Embryonic facial prominence (tissue), 1 donor: ENCODE data around the gene UIMC1.
"Not testable (repeated sequence)": the region's sequence is repeated elsewhere in the genome, so short reads cannot be mapped to it uniquely, and the experiment has no call there.

Experiments used
- DNase-seq: peaks from one replicate; pipeline ENCODE4 v3.0.0-alpha.2; 2016; ENCODE audit errors: extremely low spot score

Gene UIMC1

DNA sequence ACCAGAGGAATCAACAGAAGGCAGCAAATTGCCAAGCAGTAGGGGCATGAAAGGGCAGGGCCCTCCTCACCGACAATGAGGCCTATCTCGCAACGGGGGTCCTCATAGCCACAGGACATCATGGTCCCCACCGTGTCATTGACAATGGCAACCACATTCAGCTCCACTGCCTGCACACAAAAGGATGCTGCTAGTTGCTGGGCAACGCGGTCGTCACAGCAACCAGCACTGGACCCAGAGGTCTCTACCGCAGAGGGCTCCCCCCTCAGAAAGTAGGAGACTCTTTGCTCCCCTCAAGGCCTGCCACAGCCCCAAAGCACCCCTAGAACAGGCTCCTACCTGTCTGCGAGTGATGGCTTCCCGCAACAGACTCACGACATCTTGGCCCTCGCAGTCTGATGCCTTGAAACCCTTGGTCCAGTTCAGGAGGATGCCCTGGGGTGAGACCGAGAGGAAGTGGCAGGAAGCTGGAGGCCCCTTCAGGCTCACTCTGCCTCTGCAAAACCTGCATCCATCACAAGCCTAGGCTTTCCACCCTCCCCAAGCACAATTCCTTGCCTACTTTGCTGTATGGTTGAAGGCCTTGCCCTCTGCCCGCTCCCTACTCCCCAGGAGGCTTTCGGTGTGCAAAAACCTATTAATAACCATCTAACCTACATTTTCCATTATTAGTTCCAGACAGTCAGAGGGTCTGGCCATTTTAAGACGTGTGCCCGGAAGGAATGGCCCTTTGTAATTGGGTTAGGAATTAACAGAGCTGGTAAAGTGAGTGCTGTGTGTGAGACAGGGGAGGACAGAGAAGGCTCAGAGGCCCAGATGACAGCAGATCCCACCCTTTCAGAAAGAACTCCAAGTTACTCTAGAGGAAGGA lies 122.6 kb downstream of the UIMC1 start:
- no peak for DNase-seq

DNA sequence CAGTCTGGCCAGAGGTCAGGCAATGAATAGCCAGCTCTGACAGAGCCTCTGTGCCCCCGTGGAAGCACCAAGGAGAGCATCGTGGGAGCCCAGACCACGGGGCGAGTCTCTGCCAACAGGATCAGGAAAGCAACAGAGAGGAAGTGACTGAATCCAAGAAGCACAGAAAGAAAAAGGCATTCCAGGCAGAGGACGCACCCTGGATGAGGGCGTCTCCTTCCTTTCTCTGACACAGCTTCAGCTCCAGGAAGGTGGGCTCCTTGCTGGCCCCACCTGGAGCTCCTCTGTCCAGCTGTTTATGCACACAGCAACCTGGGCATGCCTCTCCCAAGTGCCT lies 124.0 kb downstream of the UIMC1 start:
- DNase-seq = no peak

DNA sequence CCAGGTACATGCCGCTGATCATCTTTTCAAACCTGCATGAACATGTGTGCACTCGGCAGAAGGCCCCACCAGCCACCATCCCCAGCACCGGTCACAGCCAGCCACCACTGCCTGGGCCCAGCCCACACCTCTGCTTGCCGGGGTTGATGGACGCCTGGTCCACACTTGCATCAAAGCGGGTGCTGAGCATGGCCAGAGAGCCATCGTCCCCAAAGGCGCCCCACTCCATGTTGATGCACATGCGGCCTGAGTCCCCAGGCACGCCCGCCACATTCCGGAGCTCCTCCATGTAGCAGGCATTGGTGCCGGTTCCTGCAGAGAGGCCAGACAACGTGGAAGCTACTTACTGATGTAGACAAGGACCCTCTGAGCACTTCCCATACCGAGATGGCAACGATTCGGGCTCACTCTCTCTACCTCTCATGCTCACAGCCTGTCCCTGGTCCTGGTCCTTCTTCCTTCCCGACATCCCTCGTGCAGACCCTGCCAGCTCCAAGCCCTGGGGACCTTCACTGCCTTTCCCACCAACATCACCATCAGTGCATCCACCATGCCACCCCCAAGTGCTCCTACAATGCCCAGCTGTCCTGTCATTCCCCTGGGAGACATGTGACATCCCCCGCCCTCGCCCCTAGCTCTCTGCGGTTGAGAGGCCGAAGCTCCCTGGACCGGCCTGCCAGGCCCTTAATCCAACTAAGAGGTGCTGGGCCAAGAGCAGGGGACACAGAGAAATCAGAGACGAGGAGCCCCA lies 124.6 kb downstream of the UIMC1 start:
- no peak for DNase-seq

DNA sequence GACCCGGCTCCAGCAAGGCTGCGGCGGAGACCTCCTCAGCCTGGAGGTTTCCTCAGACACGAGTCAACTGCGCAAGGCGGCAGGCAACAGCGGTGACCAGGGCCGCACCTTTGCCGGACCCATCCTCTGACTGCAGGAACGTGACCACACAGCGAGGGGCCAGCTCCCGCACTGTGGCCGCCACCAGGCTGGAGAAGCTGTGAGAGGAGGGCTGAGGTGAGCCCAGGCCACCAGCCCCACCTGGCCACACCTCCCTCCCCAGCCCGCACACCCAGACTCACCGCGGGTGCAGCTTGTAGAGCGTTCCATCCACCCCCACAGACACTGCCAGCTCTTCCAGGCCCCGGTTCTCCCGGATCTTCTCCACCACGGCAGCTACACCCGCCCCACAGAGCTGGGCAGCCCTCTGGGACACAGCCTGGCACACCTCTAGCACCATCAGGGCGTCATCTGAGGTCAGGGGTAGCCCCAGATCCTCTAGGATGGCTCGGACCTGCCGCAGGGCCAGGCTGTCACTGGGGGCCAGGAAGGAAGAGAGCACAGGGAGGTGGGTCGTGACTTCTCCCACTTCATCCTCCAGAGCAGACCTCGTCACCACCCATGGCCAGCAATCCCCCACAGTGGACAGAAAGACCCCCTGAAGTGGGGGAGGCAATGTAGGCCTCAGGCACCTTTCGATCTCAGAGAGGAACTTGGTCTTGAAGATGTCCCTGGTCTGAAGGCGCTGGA lies 125.4 kb downstream of the UIMC1 start:
- no peak for DNase-seq

DNA sequence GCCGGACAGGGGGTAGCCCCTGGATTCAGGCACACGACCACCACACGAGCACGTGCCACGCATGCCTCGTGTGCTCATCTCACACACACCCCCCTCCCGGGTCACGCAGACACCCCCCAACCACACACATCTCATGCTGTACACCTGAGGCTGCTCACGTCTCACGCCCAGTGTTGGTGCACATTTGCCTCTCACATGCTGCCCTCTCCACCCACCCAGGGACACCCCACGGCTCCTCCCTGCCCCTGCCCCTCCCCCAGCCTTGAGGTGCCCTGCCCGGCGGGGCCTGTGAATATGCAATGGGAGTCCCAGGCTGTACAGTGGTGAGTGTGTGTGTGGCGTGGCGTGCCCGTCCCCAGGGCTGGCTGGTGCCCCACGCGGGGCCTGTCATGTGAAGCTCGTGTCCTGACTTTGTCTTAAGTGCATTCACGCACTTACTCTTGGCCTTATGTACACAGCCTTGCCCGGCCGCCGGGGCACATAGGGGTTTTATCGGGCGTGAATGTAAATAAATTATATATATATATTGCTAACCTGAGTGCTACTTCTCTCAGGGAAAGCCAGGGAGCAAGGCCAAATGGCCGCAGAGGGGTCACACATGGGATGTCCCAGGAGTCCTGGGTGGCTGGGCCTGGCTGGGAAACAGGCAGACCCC lies 126.1 kb downstream of the UIMC1 start:
- no peak for DNase-seq

DNA sequence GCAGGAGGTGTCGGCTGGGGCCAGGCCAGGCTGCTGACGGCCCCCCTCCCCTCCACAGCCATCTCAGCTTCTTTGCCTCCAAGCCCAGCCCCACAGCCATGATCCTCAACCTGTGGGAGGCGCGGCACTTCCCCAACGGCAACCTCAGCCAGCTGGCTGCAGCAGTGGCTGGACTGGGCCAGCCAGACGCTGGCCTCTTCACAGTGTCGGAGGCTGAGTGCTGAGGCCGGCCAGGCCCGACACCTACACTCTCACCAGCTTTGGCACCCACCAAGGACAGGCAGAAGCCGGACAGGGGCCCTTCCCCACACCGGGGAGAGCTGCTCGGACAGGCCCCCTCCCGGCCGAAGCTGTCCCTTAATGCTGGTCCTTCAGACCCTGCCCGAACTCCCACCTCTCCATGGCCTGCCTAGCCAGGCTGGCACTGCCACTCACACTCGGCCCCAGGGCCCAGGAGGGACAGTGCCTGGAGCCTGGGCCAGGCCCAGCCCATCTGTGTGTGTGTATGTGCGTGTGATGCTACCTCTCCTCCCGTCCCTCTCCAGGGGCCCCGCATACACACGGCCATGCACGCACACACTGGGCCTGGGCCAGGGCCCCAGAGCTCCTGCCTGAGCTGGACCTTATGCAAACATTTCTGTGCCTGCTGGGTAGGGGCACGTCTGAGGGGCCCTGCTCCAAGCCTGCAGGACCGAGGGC lies 126.8 kb downstream of the UIMC1 start:
- DNase-seq = no peak

DNA sequence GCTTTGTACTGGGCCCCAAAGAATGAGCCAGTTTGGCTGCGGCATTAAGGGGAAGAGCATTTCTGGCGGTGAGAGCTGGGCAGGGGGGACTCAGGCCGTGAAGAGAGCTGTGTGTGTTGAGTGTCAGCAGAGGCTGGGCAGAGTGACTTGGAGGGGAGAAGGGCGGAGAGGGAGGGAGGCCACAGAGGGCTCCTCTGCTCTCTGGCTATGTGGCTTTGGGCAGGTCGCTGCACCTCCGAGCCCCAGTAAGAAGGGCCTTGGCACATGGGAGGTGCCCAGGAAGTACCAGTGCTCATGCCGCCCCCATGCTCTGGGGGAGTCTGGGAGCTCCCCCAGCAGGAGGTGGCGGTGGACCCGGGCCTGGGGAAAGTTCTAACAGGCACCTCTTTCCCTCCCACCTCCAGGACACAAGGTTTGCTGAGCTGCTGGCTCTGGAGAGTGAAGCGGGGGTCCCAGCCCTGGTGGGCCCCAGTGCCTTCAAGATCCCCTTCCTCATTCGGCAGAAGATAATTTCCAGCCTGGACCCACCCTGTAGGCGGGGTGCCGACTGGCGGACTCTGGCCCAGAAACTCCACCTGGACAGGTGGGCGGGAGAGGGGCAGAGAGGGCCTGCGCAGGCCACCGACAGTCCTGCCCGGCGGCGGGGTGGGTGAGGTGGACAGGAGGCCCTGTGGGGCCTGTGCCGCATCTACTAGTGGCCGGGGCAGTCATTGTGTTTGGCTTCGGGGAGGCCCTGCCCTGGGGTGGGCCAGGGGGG lies 127.5 kb downstream of the UIMC1 start:
- no peak for DNase-seq

DNA sequence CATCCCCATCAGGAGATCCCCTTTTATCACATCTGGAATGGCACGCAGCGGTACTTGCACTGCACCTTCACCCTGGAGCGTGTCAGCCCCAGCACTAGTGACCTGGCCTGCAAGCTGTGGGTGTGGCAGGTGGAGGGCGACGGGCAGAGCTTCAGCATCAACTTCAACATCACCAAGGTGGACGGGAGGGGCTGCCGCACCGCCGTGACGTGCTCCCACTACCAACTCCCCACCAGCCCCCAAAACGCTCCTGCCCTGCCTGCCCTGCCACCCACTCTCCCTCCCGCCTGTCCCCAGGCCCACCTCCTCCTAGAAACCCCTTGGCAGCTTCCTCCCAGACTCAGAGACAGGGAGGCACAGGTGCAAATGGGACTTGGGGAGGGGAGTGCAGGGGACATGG lies 128.1 kb downstream of the UIMC1 start:
- no peak for DNase-seq

DNA sequence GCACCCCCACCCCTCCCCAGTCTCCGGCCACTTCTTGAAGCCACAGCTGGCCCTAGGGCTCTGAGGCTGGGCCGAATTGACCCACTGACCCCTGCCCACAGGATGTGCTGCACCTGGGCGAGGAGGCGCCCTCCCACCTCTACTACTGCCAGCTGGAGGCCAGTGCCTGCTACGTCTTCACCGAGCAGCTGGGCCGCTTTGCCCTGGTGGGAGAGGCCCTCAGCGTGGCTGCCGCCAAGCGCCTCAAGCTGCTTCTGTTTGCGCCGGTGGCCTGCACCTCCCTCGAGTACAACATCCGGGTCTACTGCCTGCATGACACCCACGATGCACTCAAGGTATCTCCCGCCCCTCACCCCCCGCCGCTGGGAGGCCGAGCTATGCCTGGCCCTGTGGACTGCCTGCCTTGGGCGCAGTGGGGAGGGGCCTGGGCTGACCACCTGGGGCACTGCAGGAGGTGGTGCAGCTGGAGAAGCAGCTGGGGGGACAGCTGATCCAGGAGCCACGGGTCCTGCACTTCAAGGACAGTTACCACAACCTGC lies 128.7 kb downstream of the UIMC1 start:
- DNase-seq = no peak

DNA sequence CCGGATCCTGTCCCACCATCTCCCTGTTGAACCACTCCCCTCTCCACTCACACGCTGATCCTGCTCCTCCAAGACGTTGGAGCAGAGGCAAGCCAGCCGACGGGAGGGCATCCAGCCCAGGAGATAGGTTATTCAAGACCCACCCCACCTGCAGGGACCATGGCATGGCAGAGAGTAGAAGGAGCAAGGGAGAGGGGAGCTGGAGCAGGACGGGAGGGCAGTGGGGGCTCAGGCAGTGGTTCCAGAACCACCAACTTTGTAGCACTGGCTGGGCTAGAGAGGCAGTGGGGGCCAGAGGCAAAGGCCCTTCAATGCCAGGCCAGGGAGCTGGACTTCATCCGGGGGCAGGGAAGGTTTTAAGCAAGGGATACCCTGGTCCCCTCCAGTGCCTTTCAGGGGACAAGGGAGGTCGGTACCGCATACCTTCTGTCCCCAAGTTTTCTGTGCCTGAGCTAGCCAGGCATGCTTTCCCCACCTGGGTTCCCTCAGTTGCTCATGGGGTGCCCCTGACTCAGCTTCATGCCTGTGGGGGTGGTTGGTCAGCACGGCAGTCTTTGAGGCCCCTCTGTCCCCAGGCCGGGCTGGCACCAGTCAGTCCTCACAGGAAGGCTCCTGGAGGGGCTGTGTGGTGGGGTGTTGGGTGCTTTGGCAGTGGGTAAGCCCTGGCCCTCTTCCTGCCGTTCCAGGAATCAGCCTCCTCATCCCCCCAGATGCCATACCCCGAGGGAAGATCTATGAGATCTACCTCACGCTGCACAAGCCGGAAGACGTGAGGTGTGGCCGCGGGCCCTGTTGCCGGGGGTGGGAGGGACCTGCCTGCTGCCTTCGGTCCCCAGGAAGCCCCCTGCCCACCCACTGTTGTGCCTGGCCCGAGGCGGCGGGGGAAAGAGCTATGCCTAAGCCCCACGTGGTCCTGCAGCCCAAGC lies 129.8 kb downstream of the UIMC1 start:
- DNase-seq = no peak

DNA sequence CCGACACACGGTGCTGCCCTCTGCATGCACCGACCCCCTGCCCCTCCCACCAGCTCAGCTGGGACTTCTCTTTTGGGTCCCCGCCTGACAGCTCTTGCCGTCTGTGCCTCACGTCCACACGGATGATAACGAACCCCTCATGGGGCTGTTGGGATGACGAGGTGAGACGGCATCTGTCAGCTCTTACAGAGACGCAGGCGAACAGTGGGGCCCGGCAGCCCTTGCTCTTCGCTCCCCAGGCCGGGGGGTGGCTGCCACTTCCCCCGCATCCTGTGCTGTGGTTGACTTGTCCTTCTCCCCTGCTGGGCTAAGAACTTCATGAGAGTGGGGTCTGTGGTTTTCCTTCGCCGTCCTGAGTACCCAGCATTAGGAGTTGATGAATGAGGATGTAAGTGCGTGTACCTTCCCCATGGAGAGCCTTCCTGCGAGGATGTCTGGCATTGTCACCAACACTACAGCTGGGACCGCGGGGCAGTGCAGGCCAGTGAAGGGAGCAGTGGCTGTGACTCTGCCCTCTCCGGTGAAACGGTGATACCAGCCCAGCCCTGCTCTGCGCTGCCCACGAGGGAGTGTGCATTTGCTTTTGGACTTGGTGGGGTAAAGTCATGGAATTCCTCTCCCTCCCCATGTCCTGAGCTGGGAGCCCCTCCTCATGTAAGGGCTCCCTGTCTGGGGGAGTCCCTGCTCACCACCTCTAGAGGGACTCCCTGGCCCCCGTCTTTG lies 130.6 kb downstream of the UIMC1 start:
- no peak for DNase-seq

DNA sequence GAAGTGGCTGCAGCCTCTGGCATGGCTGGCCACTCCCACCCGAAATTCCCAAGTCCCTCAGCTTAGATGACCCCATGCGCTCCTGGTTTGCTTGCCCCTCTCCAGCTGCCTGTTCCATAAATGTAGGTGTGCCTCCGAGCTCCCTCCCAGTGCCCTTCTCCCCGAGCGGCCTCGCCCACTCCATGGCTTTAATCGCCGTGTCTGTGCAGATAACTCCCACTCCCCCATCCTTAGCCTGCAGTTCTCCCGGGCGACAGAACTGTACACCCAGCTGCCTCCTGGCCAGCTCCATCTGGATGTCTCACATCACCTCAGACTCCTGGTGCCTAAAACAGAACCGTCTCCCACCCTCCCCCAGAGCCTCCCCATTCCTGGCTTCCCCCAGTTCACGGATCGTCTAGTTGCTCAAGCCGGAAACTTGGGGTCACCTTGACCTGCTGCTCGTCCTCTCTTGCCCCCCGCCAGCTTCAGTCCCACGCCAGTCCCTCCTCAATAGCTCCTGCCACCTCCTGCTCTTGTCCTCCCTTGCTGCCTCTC lies 131.5 kb downstream of the UIMC1 start:
- no peak for DNase-seq

DNA sequence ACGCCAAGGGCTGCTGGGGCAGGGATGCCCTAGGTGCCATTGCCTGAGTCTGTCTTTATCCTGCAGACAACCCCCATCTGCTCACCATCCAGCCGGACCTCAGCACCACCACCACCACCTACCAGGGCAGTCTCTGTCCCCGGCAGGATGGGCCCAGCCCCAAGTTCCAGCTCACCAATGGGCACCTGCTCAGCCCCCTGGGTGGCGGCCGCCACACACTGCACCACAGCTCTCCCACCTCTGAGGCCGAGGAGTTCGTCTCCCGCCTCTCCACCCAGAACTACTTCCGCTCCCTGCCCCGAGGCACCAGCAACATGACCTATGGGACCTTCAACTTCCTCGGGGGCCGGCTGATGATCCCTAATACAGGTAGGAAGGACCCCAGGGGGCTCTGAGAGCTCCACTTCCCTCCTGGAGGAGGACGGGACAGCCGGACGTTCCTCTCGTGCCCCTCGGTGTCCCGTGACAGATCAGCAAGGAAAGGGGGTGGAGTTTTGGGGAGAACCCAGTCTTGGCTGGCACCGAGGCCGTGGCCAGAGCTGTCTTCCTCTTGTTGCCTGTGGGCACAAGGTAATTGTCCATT lies 132.3 kb downstream of the UIMC1 start:
- DNase-seq = no peak

DNA sequence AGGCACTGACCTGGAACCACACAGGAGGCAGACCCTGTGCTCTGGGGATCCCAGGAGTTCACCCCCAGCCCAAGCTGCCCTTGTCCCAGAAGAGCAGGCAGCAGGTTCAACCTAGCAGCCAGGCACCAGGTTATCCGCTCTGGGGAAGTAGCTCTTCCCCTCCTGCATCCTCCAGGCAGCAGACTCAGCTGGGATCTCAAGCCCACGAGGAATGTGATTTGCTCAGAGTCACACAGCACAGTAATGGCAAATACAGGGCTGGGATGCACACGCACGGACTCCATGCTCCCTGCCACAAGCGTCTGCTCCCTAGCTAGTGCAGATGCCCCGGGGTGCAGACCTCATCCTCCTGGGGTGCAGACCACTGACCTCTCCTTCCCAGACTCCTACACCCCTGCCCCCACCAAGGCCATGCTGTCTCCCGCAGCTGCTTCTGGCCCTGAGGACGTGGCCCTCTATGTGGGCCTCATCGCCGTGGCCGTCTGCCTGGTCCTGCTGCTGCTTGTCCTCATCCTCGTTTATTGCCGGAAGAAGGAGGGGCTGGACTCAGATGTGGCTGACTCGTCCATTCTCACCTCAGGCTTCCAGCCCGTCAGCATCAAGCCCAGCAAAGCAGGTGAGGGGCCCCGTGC lies 132.9 kb downstream of the UIMC1 start:
- DNase-seq = no peak

DNA sequence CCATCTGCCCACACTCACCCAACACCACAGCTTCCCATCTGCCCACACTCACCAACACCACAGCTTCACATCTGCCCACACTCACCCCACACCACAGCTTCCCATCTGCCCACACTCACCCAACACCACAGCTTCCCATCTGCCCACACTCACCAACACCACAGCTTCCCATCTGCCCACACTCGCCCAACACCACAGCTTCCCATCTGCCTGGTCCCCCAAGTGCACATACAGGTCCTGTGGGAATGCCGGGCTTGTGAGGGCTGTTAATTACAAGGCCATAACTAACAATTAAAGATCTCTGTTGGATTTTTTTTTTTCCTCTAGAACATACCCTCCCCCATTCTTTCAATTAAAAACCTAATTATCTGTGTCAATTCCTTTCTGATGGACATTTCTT lies 133.6 kb downstream of the UIMC1 start:
- not testable (repeated sequence) for DNase-seq

DNA sequence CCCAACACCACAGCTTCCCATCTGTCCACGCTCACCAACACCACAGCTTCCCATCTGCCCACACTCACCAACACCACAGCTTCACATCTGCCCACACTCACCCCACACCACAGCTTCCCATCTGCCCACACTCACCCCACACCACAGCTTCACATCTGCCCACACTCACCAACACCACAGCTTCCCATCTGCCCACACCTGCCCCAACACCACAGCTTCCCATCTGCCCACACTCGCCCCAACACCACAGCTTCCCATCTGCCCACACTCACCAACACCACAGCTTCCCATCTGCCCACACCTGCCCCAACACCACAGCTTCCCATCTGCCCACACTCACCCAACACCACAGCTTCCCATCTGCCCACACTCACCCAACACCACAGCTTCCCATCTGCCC lies 134.0 kb downstream of the UIMC1 start:
- not testable (repeated sequence) for DNase-seq

DNA sequence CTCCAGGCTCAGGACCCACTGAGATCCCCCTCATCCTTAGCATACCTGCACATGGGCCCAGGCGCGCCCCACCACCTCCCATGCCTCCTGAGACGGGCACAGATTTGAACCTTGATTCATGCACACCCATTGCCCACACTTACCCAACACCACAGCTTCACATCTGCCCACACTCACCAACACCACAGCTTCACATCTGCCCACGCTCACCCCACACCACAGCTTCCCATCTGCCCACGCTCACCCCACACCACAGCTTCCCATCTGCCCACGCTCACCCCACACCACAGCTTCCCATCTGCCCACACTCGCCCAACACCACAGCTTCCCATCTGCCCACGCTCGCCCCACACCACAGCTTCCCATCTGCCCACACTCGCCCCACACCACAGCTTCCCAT lies 135.9 kb downstream of the UIMC1 start:
- not testable (repeated sequence) for DNase-seq
